ENCODE data around the gene CD300E. TPM values are rescaled to one million over a fixed set of nuclear protein-coding genes. Genes with fewer than 3 reads are reported as not detected.

The CD300E gene
- total and polyA plus RNA-seq, 12 donors, result 0.07 to 4.9 (median 0.35) TPM

DNA sequence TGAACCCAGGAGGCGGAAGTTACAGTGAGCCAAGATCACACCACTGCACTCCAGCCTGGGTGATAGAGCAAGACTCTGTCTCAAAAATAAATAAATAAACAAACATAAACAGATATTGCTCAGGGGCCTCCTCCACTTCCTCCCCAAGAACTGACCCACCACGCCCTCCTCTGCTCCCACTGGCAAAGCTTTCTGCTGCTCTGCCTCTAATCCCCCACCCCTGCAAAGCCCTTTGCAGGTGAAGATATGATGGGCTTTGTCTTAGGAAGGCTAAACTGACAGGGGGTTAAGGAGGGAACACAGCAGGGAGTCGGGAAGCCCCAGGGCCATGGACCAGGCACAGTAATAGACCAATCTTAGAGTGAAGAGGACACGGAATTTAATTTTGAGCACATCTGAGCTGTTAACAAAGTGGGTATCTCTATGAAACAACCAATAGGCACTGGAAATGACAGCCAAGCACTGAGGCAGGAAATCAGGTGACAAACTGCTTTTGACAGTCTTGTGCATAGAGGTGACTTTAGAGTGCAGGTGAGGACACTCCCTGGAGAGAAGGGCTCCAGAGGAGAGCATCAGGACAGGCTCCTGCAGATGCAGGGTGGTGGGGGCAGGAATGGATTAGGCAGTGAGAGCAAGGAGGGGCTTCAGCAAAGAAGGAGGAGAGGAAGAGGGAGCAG lies 25.1 kb downstream of the CD300E start:
- Histone ChIP-seq H3K27me3 (peaks cover 0 to 63% (median 36%) of the 10 kb centered on the region in 7 donors), H3K9me3 (no peaks in the 10 kb centered on the region), H3K27ac (no peak overlapping the region), H3K4me1 (peaks cover 0 to 38% (median 0%) of the 10 kb centered on the region in 9 donors), H3K36me3 (no peaks in the 10 kb centered on the region), H3K4me3 (no peak overlapping the region)
- WGBS, 2 donors, result 69 to 71% methylated on average over 4 of the region's 4 CpGs
- ATAC-seq, result no peak
- DNase-seq, result no peak
- intact Hi-C loops (cut with DNase I), result no loop called here
- TF ChIP-seq, protein P1, sequence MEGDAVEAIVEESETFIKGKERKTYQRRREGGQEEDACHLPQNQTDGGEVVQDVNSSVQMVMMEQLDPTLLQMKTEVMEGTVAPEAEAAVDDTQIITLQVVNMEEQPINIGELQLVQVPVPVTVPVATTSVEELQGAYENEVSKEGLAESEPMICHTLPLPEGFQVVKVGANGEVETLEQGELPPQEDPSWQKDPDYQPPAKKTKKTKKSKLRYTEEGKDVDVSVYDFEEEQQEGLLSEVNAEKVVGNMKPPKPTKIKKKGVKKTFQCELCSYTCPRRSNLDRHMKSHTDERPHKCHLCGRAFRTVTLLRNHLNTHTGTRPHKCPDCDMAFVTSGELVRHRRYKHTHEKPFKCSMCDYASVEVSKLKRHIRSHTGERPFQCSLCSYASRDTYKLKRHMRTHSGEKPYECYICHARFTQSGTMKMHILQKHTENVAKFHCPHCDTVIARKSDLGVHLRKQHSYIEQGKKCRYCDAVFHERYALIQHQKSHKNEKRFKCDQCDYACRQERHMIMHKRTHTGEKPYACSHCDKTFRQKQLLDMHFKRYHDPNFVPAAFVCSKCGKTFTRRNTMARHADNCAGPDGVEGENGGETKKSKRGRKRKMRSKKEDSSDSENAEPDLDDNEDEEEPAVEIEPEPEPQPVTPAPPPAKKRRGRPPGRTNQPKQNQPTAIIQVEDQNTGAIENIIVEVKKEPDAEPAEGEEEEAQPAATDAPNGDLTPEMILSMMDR (IDR thresholded peaks at IDR 0.05), result no peak

DNA sequence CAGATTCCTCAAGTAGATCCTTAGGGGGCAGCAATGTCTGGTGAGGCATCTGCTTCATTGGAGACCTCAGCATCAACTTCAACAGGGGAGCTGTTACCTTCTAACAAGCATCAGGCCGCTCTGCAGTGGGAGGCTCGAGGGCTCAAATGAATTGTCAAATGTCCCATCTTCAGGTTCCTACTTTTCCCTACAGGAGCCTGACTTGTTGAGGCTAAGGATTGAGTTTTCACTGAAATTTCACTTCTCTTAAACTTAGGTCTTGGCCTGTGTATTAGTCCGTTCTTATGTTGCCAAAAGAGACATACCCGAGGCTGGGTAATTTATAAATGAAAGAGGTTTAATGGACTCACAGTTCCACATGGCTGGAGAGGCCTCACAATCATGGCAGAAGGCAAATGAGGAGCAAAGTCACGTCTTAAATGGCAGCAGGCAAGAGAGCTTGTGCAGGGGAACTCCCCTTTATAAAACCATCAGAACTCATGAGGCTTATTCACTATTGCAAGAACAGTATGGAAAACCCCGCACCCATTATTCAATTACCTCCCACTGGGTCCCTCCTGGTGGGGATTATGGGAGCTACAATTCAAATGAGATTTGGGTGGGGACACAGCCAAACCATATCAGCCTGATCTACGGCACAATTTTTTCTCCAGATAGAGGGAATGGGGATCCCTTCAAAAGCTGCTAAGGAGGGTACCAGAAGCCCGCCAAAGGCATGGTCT lies 26.3 kb downstream of the CD300E start:
- no peak for DNase-seq
- no peak for ATAC-seq
- WGBS, 2 donors, result 68 to 70% methylated on average over 8 of the region's 8 CpGs
- H3K27ac ChIP-seq, result no peak overlapping the region
- H3K4me3 ChIP-seq, result no peak overlapping the region
- no peaks in the 10 kb centered on the region for H3K36me3 ChIP-seq
- intact Hi-C loops (cut with DNase I), result no loop called here
- TF ChIP-seq, protein P1 (IDR thresholded peaks at IDR 0.05), result no peak
- peaks cover 0 to 64% (median 40%) of the 10 kb centered on the region in 7 donors for H3K27me3 ChIP-seq
- no peaks in the 10 kb centered on the region for H3K9me3 ChIP-seq
- peaks cover 0 to 32% (median 0%) of the 10 kb centered on the region in 9 donors for H3K4me1 ChIP-seq

DNA sequence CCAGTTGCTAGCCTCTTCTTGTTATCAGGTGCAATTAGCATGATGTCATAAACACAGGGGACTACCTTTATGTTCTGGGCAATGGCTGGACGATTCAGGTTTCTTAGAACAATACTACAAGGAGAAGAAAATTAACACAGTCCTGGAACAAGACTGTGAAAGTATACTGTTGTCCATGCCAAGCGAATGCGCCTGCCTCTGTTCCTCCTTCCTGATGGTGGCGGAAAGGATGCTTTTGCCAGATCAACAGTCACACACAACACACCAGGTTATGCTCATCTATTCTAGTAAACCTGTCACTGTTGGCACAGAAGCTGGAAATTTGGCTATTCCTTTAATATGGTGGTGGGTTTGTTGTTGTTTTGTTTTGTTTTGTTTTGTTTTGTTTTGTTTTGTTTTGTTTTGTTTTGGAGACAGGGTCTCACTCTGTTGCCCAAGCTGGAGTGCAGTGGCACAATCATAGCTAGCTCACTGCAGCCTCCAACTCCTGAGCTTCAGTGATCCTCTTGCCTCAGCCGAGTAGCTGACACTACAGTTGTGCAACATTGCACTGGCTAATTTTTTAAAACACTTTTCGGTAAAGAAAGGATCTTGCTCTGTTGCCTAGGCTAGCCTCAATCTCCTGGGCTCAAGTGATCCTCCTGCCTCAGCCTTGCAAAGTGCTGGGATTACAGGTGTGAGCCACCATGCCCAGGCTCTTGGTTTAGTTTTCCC lies 28.3 kb downstream of the CD300E start:
- ATAC-seq, result no peak
- TF ChIP-seq, protein P1 (IDR thresholded peaks at IDR 0.05), result no peak

More for the DNA sequence above, 28.3 kb downstream of the CD300E start:
- no peak overlapping the region for H3K4me3 ChIP-seq
- DNase-seq, result no peak
- peaks cover 0 to 53% (median 33%) of the 10 kb centered on the region in 7 donors for H3K27me3 ChIP-seq
- no peaks in the 10 kb centered on the region for H3K9me3 ChIP-seq
- H3K4me1 ChIP-seq, result peaks cover 0 to 27% (median 0%) of the 10 kb centered on the region in 9 donors
- no peaks in the 10 kb centered on the region for H3K36me3 ChIP-seq
- H3K27ac ChIP-seq, result no peak overlapping the region
- WGBS, 2 donors, result 62 to 70% methylated on average over 6 of the region's 6 CpGs
- intact Hi-C loops (cut with DNase I), result no loop called here

Data from heart right ventricle (tissue), 16 donors.